Testis (tissue), 3 donors: ENCODE results near the gene OPN1MW3. TPM values are rescaled to one million over a fixed set of nuclear protein-coding genes. Genes with fewer than 3 reads are reported as not detected.

Source experiments
- DNase-seq: peaks from one replicate; pipeline ENCODE4 v3.0.0-alpha.2; 2019
- H3K27ac ChIP-seq, 2 donors: fragments of 200-600 bp; sonication (generic); one replicate each; pipeline ENCODE4 v1.5.1; 2019
- H3K27me3 ChIP-seq: fragments of 200-600 bp; sonication (generic); one replicate; pipeline ENCODE4 v1.5.1; 2019
- H3K36me3 ChIP-seq: fragments of 200-600 bp; sonication (generic); one replicate; pipeline ENCODE4 v1.5.1; 2017; ENCODE audit warnings: low read depth; ENCODE audit errors: missing control alignments
- H3K4me1 ChIP-seq: fragments of 200-600 bp; sonication (generic); one replicate; pipeline ENCODE4 v1.5.1; 2019
- H3K4me3 ChIP-seq, 2 donors: fragments of 200-600 bp; sonication (generic); one replicate each; pipeline ENCODE4 v1.5.1; 2017 to 2019
- H3K9me3 ChIP-seq: fragments of 200-600 bp; sonication (generic); one replicate; pipeline ENCODE4 v1.5.1; 2017
- CTCF ChIP-seq, 3 experiments: fragments of 450-650 bp in 2 of 3; fragments of 200-600 bp in 1 of 3; sonication (generic) in 1 of 3; IDR thresholded peaks; one replicate each; pipeline ENCODE4 v1.5.1; 2016 to 2019; ENCODE audit warnings: antibody characterized with exemption in 3 of 3, mild to moderate bottlenecking in 2 of 3, moderate library complexity in 1 of 3
- POLR2A ChIP-seq: fragments of 450-650 bp; IDR thresholded peaks from one replicate; pipeline ENCODE4 v1.6.1; 2017; ENCODE audit warnings: antibody characterized with exemption, mild to moderate bottlenecking, moderate library complexity
- WGBS, 2 donors: methylation state at CpG; one replicate each; pipeline ENCODE4 v1.1.5; 2018; 5-methylcytosine and 5-hydroxymethylcytosine counted together
- intact Hi-C: fragments of 100-400 bp; cut with DNase I; formaldehyde crosslinking; loops from one replicate; pipeline ENCODE4 v1.15.1; 2023; ENCODE audit warnings: low total_unique reads
- polyA plus RNA-seq: library from polyadenylated mRNA; stranded (reverse); fragments of 350-450 nt; fragmentation: Illumina TruSeq; extraction: RNeasy Lipid Tissue Mini Kit (QIAGEN cat#74804); gene quantifications from one replicate; pipeline ENCODE4 v1.2.3, GENCODE V29; 2014; ENCODE audit warnings: low read depth, low replicate concordance; ENCODE audit not compliant: insufficient read depth
- total RNA-seq, 2 donors: library from RNA; depleted of rRNA; stranded (reverse); fragments of >200 nt; gene quantifications; one replicate each; pipeline ENCODE4 v1.2.3, GENCODE V29; 2016

OPN1MW3 gene
- total and polyA plus RNA-seq, 3 donors from 2014 or later, result not detected

- WGBS, 2 donors, result 85 to 91% methylated on average over 5 of the region's 5 CpGs
- Histone ChIP-seq H3K36me3 (no peaks in the 10 kb centered on the region), H3K27ac (no peak overlapping the region), H3K9me3 (no peaks in the 10 kb centered on the region), H3K27me3 (no peaks in the 10 kb centered on the region), H3K4me1 (no peaks in the 10 kb centered on the region), H3K4me3 (no peak overlapping the region)
- intact Hi-C loops, result no loop called here
- no peak for DNase-seq
- no peak for TF ChIP-seq POLR2A
- TF ChIP-seq CTCF (IDR thresholded peaks at IDR 0.05), result no peak
Measured at GRCh38 chrX:154313147-154313546, 55.8 kb downstream of the OPN1MW3 start.

GRCh38 chrX:154315416-154315815 lies 58.0 kb downstream of the OPN1MW3 start:
- no peak for TF ChIP-seq POLR2A
- no peak for TF ChIP-seq CTCF (IDR thresholded peaks at IDR 0.05)

GRCh38 chrX:154317391-154317995 lies 60.1 kb downstream of the OPN1MW3 start:
- Histone ChIP-seq H3K4me3 (no peak overlapping the region), H3K4me1 (no peaks in the 10 kb centered on the region), H3K9me3 (no peaks in the 10 kb centered on the region), H3K27me3 (no peaks in the 10 kb centered on the region), H3K36me3 (no peaks in the 10 kb centered on the region), H3K27ac (no peak overlapping the region)
- 15 to 27% methylated on average over 2 to 7 of the region's 7 CpGs for WGBS, 2 donors
- TF ChIP-seq CTCF (IDR thresholded peaks at IDR 0.05) (peak in 2 of 3 experiments; percentile 12 to 20), POLR2A (no peak)
- no peak for DNase-seq
- intact Hi-C loops, result no loop called here

More at GRCh38 chrX:154315416-154315815, 58.0 kb downstream of the OPN1MW3 start:
- no peaks in the 10 kb centered on the region for H3K9me3 ChIP-seq
- no peaks in the 10 kb centered on the region for H3K4me1 ChIP-seq
- intact Hi-C loops, result no loop called here
- H3K4me3 ChIP-seq, result no peak overlapping the region
- H3K27ac ChIP-seq, result no peak overlapping the region
- DNase-seq, result no peak
- 45% methylated on average over 3 of the region's 3 CpGs; no CpG with 5 or more reads in 1 of the 2 donors for WGBS, 2 donors
- no peaks in the 10 kb centered on the region for H3K27me3 ChIP-seq
- H3K36me3 ChIP-seq, result no peaks in the 10 kb centered on the region

GRCh38 chrX:154320406-154320805 lies 63.0 kb downstream of the OPN1MW3 start:
- H3K27ac ChIP-seq, result no peak overlapping the region
- intact Hi-C loops, result no loop called here
- no peak for DNase-seq
- no peak overlapping the region for H3K4me3 ChIP-seq
- no peaks in the 10 kb centered on the region for H3K36me3 ChIP-seq
- no peaks in the 10 kb centered on the region for H3K27me3 ChIP-seq
- H3K4me1 ChIP-seq, result no peaks in the 10 kb centered on the region
- TF ChIP-seq CTCF (IDR thresholded peaks at IDR 0.05) (no peak), POLR2A (no peak)
- 94 to 97% methylated on average over 7 to 11 of the region's 11 CpGs for WGBS, 2 donors
- no peaks in the 10 kb centered on the region for H3K9me3 ChIP-seq

Other genes starting within 250 kb of the OPN1MW3 start
- gene IRAK1, start 237.7 kb upstream of the OPN1MW3 start, total RNA-seq, result 10 to 100 TPM; 77.6 to 90.8 TPM
- 48.6 TPM for gene IRAK1, start 237.7 kb upstream of the OPN1MW3 start, polyA plus RNA-seq
- 10 to 100 TPM; 85.4 to 86.4 TPM for gene MECP2, start 159.9 kb upstream of the OPN1MW3 start, total RNA-seq
- 25.0 TPM for gene MECP2, start 159.9 kb upstream of the OPN1MW3 start, polyA plus RNA-seq
- under 1 TPM in 1 of 2 donors, not detected in 1; 0.31 TPM for gene OPN1LW, start 113.3 kb upstream of the OPN1MW3 start, total RNA-seq
- not detected for gene OPN1LW, start 113.3 kb upstream of the OPN1MW3 start, polyA plus RNA-seq
- gene OPN1MW, start 75.0 kb upstream of the OPN1MW3 start, total RNA-seq, result not detected
- not detected for gene OPN1MW, start 75.0 kb upstream of the OPN1MW3 start, polyA plus RNA-seq
- not detected for gene OPN1MW2, start 37.8 kb upstream of the OPN1MW3 start, total RNA-seq
- not detected for gene OPN1MW2, start 37.8 kb upstream of the OPN1MW3 start, polyA plus RNA-seq
- 1 to 10 TPM; 4.2 to 6.4 TPM for gene TEX28, start 37.5 kb downstream of the OPN1MW3 start, total RNA-seq
- 9.0 TPM for gene TEX28, start 37.5 kb downstream of the OPN1MW3 start, polyA plus RNA-seq
- gene TKTL1, start 38.2 kb downstream of the OPN1MW3 start, total RNA-seq, result 100 to 1,000 TPM; 224 to 268 TPM
- gene TKTL1, start 38.2 kb downstream of the OPN1MW3 start, polyA plus RNA-seq, result 233 TPM
- 100 to 1,000 TPM; 400 to 532 TPM for gene FLNA, start 117.1 kb downstream of the OPN1MW3 start, total RNA-seq
- 474 TPM for gene FLNA, start 117.1 kb downstream of the OPN1MW3 start, polyA plus RNA-seq
- gene EMD, start 121.7 kb downstream of the OPN1MW3 start, total RNA-seq, result 10 to 100 TPM; 65.6 to 69.6 TPM
- 74.2 TPM for gene EMD, start 121.7 kb downstream of the OPN1MW3 start, polyA plus RNA-seq
- 1,000 to 10,000 TPM in 1 of 2 donors, 100 to 1,000 TPM in 1; 925 to 1,913 TPM for gene RPL10, start 140.8 kb downstream of the OPN1MW3 start, total RNA-seq
- gene RPL10, start 140.8 kb downstream of the OPN1MW3 start, polyA plus RNA-seq, result 1,423 TPM
- gene DNASE1L1, start 151.7 kb downstream of the OPN1MW3 start, total RNA-seq, result 10 to 100 TPM; 36.5 to 42.2 TPM
- 18.5 TPM for gene DNASE1L1, start 151.7 kb downstream of the OPN1MW3 start, polyA plus RNA-seq
- 10 to 100 TPM; 32.1 to 48.7 TPM for gene TAFAZZIN, start 154.0 kb downstream of the OPN1MW3 start, total RNA-seq
- 11.8 TPM for gene TAFAZZIN, start 154.0 kb downstream of the OPN1MW3 start, polyA plus RNA-seq
- 100 to 1,000 TPM in 1 of 2 donors, 10 to 100 TPM in 1; 95.1 to 158 TPM for gene ATP6AP1, start 171.1 kb downstream of the OPN1MW3 start, total RNA-seq
- 119 TPM for gene ATP6AP1, start 171.1 kb downstream of the OPN1MW3 start, polyA plus RNA-seq
- 100 to 1,000 TPM; 158 to 162 TPM for gene GDI1, start 179.6 kb downstream of the OPN1MW3 start, total RNA-seq
- 118 TPM for gene GDI1, start 179.6 kb downstream of the OPN1MW3 start, polyA plus RNA-seq
- gene FAM50A, start 186.6 kb downstream of the OPN1MW3 start, total RNA-seq, result 10 to 100 TPM; 38.4 to 38.5 TPM
- 29.6 TPM for gene FAM50A, start 186.6 kb downstream of the OPN1MW3 start, polyA plus RNA-seq
- 10 to 100 TPM; 37.3 to 63.5 TPM for gene PLXNA3, start 200.7 kb downstream of the OPN1MW3 start, total RNA-seq
- gene PLXNA3, start 200.7 kb downstream of the OPN1MW3 start, polyA plus RNA-seq, result 24.7 TPM
- 10 to 100 TPM; 29.1 to 30.9 TPM for gene LAGE3, start 221.7 kb downstream of the OPN1MW3 start, total RNA-seq
- 12.4 TPM for gene LAGE3, start 221.7 kb downstream of the OPN1MW3 start, polyA plus RNA-seq
- 10 to 100 TPM; 16.8 to 18.9 TPM for gene UBL4A, start 229.0 kb downstream of the OPN1MW3 start, total RNA-seq
- gene UBL4A, start 229.0 kb downstream of the OPN1MW3 start, polyA plus RNA-seq, result 13.3 TPM
- gene SLC10A3, start 233.0 kb downstream of the OPN1MW3 start, total RNA-seq, result 10 to 100 TPM; 25.0 to 26.5 TPM
- gene SLC10A3, start 233.0 kb downstream of the OPN1MW3 start, polyA plus RNA-seq, result 22.4 TPM